PC-9 (cell line): Measurements from ENCODE around the gene DDO. TPM values are rescaled to one million over a fixed set of nuclear protein-coding genes. Genes with fewer than 3 reads are reported as not detected.

Experiments
- BruUV-seq: library from RNA; stranded (reverse); fragments of 400-500 nt; replicated peaks from 2 replicates; lab custom pipeline; 2021; lab: Mats Ljungman, UMichigan
- CTCF ChIA-PET: fragments of 300-600 bp; sonication (Branson Sonifier 250); formaldehyde crosslinking; loops from one replicate; lab custom pipeline; 2022; ENCODE audit warnings: antibody characterized with exemption; lab: Charles Lee
- POLR2A ChIA-PET: fragments of 300-600 bp; sonication (Branson Sonifier 250); formaldehyde crosslinking; loops from one replicate; lab custom pipeline; 2022; ENCODE audit warnings: antibody characterized with exemption; ENCODE audit not compliant: unreplicated experiment; lab: Charles Lee
- DNase-seq, 2 experiments: peaks; one replicate each; pipeline versions ENCODE4 v3.0.0 to v3.0.0-alpha.2; 2015 to 2022; ENCODE audit warnings: mixed read lengths in 1 of 2
- H2AFZ ChIP-seq: fragments of 200-600 bp; sonication (generic); 2 replicates; pipeline ENCODE4 v1.8.1; 2017; ENCODE audit warnings: antibody characterized with exemption
- H3F3A ChIP-seq: fragments of 200-600 bp; sonication (generic); 2 replicates; pipeline ENCODE4 v1.8.1; 2017; ENCODE audit warnings: antibody characterized with exemption, mild to moderate bottlenecking, low read depth; ENCODE audit not compliant: insufficient read depth
- H3K27ac ChIP-seq: fragments of 200-600 bp; sonication (generic); 2 replicates; pipeline ENCODE4 v1.6.1; 2016; ENCODE audit warnings: mixed run types
- H3K27me3 ChIP-seq: fragments of 200-600 bp; sonication (generic); 2 replicates; pipeline ENCODE4 v1.6.1; 2016; ENCODE audit warnings: low read depth, mixed run types; ENCODE audit not compliant: insufficient read depth
- H3K36me3 ChIP-seq: fragments of 200-600 bp; sonication (generic); 2 replicates; pipeline ENCODE4 v1.6.1; 2016; ENCODE audit warnings: low read depth, mixed run types
- H3K4me1 ChIP-seq: fragments of 200-600 bp; sonication (generic); replicated peaks from 2 replicates; pipeline ENCODE4 v1.6.1; 2016; ENCODE audit warnings: mixed run types; ENCODE audit not compliant: insufficient read depth
- H3K4me2 ChIP-seq: fragments of 200-600 bp; sonication (generic); 2 replicates; pipeline ENCODE4 v1.6.1; 2017; ENCODE audit warnings: mixed run types
- H3K4me3 ChIP-seq: fragments of 200-600 bp; sonication (generic); 2 replicates; pipeline ENCODE4 v1.6.1; 2016; ENCODE audit warnings: mixed run types
- H3K79me2 ChIP-seq: fragments of 200-600 bp; sonication (generic); 2 replicates; pipeline ENCODE4 v1.6.1; 2017; ENCODE audit warnings: low read depth, mixed run types
- H3K9me2 ChIP-seq: fragments of 200-600 bp; sonication (generic); 2 replicates; pipeline ENCODE4 v1.8.1; 2017; ENCODE audit warnings: mild to moderate bottlenecking; ENCODE audit not compliant: insufficient read depth
- H3K9me3 ChIP-seq: fragments of 200-600 bp; sonication (generic); 2 replicates; pipeline ENCODE4 v1.8.1; 2016; ENCODE audit warnings: low read depth; ENCODE audit not compliant: insufficient read depth
- H4K20me1 ChIP-seq: fragments of 200-600 bp; sonication (generic); 2 replicates; pipeline ENCODE4 v1.8.1; 2017; ENCODE audit not compliant: insufficient read depth
- EZH2 ChIP-seq: fragments of 200-600 bp; sonication (generic); IDR thresholded peaks from 2 replicates; pipeline ENCODE4 v1.8.0; 2017; ENCODE audit warnings: antibody characterized with exemption, low read depth
- intact Hi-C: fragments of 100-400 bp; cut with micrococcal nuclease; formaldehyde crosslinking; loops from one replicate; pipeline ENCODE4 v1.10.0; 2022; ENCODE audit not compliant: unreplicated experiment
- total RNA-seq: library from RNA; stranded (reverse); gene quantifications from 2 replicates; pipeline ENCODE4 v1.2.3, GENCODE V29; 2021
- TF ChIP-seq, protein P1 (sequence below): fragments of 200-600 bp; sonication (generic); conservative IDR thresholded peaks from 2 replicates; pipeline ENCODE4 v1.6.1; 2017; ENCODE audit warnings: mixed run types, antibody characterized with exemption, mild to moderate bottlenecking, moderate library complexity

Gene DDO
- total RNA-seq, 1 experiment from 2014 or later: 3.6 TPM

DNA sequence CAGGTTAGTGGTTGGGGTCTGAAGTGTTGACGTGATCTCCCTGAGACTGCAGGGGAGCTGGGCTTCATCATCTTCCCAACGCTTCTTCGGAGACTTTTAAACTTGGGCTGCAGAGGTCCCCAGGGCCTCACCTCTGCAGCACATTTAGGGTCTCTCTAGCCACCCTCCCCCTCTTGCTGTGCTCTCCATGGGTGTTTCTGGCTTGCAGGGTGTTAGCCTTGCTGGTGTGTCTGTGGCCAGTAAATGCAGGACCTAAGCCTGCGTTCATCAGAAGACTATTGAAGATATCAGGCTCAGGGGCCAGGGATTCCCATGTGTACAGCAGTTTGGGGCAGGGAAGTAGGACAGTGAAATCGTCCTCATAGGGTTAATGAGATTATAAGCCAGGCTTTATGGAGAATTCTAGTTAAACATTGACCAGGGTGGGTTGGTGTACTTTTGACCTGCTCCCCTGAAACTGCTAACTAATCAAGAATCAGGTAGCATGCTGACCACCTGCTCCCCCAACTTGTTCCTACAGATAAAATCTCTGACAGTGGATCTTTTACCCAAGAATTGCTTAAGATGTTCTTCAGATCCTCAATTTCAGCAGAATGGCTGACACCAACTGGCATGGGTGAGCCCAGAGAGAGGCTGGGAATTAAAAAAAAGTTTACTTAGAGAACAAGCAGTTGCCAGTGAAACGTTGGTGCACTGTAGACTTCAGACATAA, 3.8 kb upstream of the DDO start:
- Histone ChIP-seq H3K79me2 (no peaks in the 10 kb centered on the region), H3K4me1 (no peaks in the 10 kb centered on the region), H3K27me3 (peaks cover 21% of the 10 kb centered on the region; the same call in 1 of the 2 replicates), H3F3A (no peaks in the 10 kb centered on the region), H3K9me2 (no peaks in the 10 kb centered on the region; the same call in 1 of the 2 replicates), H3K27ac (no peak overlapping the region), H4K20me1 (no peaks in the 10 kb centered on the region), H3K4me3 (no peak overlapping the region), H3K4me2 (no peak overlapping the region), H3K9me3 (no peaks in the 10 kb centered on the region), H2AFZ (no peak overlapping the region), H3K36me3 (no peaks in the 10 kb centered on the region)
- intact Hi-C loops: no loop called here
- POLR2A ChIA-PET: no interaction called here
- BruUV-seq: no TSS peak
- peak in 1 of 2 experiments; percentile 22 for DNase-seq
- no peak for TF ChIP-seq EZH2
- TF ChIP-seq, protein P1, sequence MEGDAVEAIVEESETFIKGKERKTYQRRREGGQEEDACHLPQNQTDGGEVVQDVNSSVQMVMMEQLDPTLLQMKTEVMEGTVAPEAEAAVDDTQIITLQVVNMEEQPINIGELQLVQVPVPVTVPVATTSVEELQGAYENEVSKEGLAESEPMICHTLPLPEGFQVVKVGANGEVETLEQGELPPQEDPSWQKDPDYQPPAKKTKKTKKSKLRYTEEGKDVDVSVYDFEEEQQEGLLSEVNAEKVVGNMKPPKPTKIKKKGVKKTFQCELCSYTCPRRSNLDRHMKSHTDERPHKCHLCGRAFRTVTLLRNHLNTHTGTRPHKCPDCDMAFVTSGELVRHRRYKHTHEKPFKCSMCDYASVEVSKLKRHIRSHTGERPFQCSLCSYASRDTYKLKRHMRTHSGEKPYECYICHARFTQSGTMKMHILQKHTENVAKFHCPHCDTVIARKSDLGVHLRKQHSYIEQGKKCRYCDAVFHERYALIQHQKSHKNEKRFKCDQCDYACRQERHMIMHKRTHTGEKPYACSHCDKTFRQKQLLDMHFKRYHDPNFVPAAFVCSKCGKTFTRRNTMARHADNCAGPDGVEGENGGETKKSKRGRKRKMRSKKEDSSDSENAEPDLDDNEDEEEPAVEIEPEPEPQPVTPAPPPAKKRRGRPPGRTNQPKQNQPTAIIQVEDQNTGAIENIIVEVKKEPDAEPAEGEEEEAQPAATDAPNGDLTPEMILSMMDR: no peak
- CTCF ChIA-PET: no interaction called here

DNA sequence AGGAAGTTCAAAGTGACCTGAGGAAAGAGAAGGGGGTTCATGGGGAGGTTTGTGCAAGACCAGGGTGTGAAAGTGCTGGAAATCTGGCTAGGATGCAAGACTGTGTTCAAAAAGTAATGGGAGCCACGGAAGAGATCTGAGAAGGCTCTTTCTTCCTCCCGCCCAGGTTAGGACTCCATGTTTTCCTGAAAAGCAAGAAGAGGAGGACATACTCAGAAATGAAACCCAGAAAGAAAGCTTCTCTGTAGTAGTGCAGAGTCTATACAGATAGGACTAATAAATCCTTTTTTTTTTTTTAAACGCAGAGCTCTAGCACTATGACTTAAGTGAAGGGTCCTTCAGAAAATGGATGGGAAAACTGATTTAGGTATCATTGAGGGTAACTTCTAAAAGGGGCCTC, 3.2 kb upstream of the DDO start:
- Histone ChIP-seq H4K20me1 (no peaks in the 10 kb centered on the region), H3K4me1 (no peaks in the 10 kb centered on the region), H3K79me2 (no peaks in the 10 kb centered on the region), H3K36me3 (no peaks in the 10 kb centered on the region), H3K27ac (no peak overlapping the region), H2AFZ (no peak overlapping the region), H3K27me3 (peaks cover 15% of the 10 kb centered on the region; the same call in 1 of the 2 replicates), H3K4me2 (no peak overlapping the region), H3K9me2 (no peaks in the 10 kb centered on the region; the same call in 1 of the 2 replicates), H3K9me3 (no peaks in the 10 kb centered on the region), H3K4me3 (no peak overlapping the region), H3F3A (no peaks in the 10 kb centered on the region)
- no TSS peak for BruUV-seq
- ChIA-PET POLR2A (no interaction called here), CTCF (no interaction called here)
- DNase-seq: peak in 1 of 2 experiments; percentile 33
- no peak for TF ChIP-seq EZH2
- TF ChIP-seq, protein P1: no peak
- intact Hi-C loops: no loop called here

DNA sequence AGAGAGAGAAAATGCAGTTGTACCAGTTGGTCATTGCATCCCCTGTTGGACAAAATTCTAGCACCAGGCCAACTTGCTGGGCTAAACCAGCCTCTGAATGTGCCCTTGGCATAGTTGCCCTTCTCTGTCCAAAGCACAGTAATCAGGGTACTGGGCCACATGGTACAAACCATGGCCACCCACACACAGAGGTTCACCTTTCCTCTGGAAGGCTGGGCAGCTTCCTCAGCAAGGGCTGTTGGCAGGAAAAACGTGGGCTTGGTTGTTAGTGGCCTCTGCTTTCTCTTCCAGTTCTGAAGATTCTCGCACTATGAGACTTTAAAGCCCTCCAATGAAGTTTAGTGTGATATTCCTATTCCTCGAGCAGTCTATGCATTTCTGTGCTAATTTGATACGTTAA, 706 bp downstream of the DDO start:
- ChIA-PET CTCF (no interaction called here), POLR2A (no interaction called here)
- Histone ChIP-seq H3K4me3 (no peak overlapping the region), H3K9me2 (no peaks in the 10 kb centered on the region), H3K79me2 (no peaks in the 10 kb centered on the region), H3K9me3 (no peaks in the 10 kb centered on the region), H3K4me2 (no peak overlapping the region), H3K4me1 (no peaks in the 10 kb centered on the region), H2AFZ (no peak overlapping the region), H3K36me3 (no peaks in the 10 kb centered on the region), H3K27me3 (peaks cover 5% of the 10 kb centered on the region; the same call in 1 of the 2 replicates), H3K27ac (no peak overlapping the region), H3F3A (no peaks in the 10 kb centered on the region), H4K20me1 (no peaks in the 10 kb centered on the region)
- no peak for TF ChIP-seq EZH2
- TF ChIP-seq, protein P1: no peak
- intact Hi-C loops: no loop called here
- BruUV-seq: no TSS peak
- DNase-seq: no peak
